IMR-90 (cell line): Measurements from ENCODE around the gene NENF. TPM values are rescaled to one million over a fixed set of nuclear protein-coding genes. Genes with fewer than 3 reads are reported as not detected.

Experiments
- ATAC-seq: fragments of 200-7000 bp; cut with Tn5 transposase; 2 replicates; pipeline ENCODE4 v1.9.1; 2020; ENCODE audit warnings: low read depth, mild to moderate bottlenecking, moderate library complexity
- BruUV-seq: library from RNA; stranded (reverse); fragments of 400-500 nt; replicated peaks from 2 replicates; lab custom pipeline; 2021; lab: Mats Ljungman, UMichigan
- CTCF ChIA-PET: fragments of 300-600 bp; formaldehyde crosslinking; extraction: SDS; loops from one replicate; lab custom pipeline; 2021; ENCODE audit warnings: antibody characterized with exemption; lab: Yijun Ruan, JAX
- POLR2A ChIA-PET: fragments of 300-600 bp; sonication (Branson Sonifier 250); formaldehyde crosslinking; loops from one replicate; lab custom pipeline; 2022; ENCODE audit warnings: antibody characterized with exemption; ENCODE audit not compliant: unreplicated experiment; lab: Charles Lee
- DNase-seq: peaks from one replicate; pipeline ENCODE4 v3.0.0; 2013
- H2AFZ ChIP-seq: replicated peaks from 2 replicates; pipeline ENCODE3; 2013; ENCODE audit warnings: low read length, mild to moderate bottlenecking; ENCODE audit not compliant: poor library complexity
- H2AK5ac ChIP-seq: 2 replicates; pipeline ENCODE4 v1.6.1; 2013; ENCODE audit warnings: low read depth, low read length, inconsistent platforms
- H2AK9ac ChIP-seq: replicated peaks from 2 replicates; pipeline ENCODE3; 2013; ENCODE audit warnings: mild to moderate bottlenecking, low read depth, low read length, moderate library complexity; ENCODE audit not compliant: poor library complexity
- H2BK120ac ChIP-seq: 2 replicates; pipeline ENCODE4 v1.6.1; 2013; ENCODE audit warnings: low read depth, low read length, inconsistent platforms
- H2BK15ac ChIP-seq: 3 replicates; pipeline ENCODE4 v1.6.1; 2013; ENCODE audit warnings: low read depth, low read length, inconsistent platforms
- H2BK20ac ChIP-seq: 2 replicates; pipeline ENCODE4 v1.6.1; 2013; ENCODE audit warnings: low read depth, mild to moderate bottlenecking, inconsistent platforms, low read length, moderate library complexity
- H2BK5ac ChIP-seq: 2 replicates; pipeline ENCODE4 v1.6.1; 2013; ENCODE audit warnings: mild to moderate bottlenecking, low read depth, low read length, inconsistent platforms; ENCODE audit not compliant: poor library complexity, severe bottlenecking
- H3K14ac ChIP-seq: replicated peaks from 2 replicates; pipeline ENCODE4 v1.6.1; 2013; ENCODE audit warnings: low read depth, low read length, inconsistent platforms
- H3K18ac ChIP-seq: 2 replicates; pipeline ENCODE4 v1.6.1; 2013; ENCODE audit warnings: low read depth, low read length, control low read depth
- H3K23ac ChIP-seq: 2 replicates; pipeline ENCODE4 v1.6.1; 2013; ENCODE audit warnings: low read depth, low read length, inconsistent platforms
- H3K27ac ChIP-seq: 2 replicates; pipeline ENCODE4 v1.5.1; 2013; ENCODE audit warnings: mild to moderate bottlenecking, control low read depth, low read length; ENCODE audit not compliant: insufficient read depth
- H3K27me3 ChIP-seq: 2 replicates; pipeline ENCODE4 v1.6.1; 2013; ENCODE audit warnings: low read length; ENCODE audit not compliant: control insufficient read depth, insufficient read depth
- H3K36me3 ChIP-seq: 2 replicates; pipeline ENCODE4 v1.6.1; 2013; ENCODE audit warnings: low read length, mixed read lengths; ENCODE audit not compliant: control insufficient read depth, insufficient read depth
- H3K4ac ChIP-seq: 2 replicates; pipeline ENCODE4 v1.6.1; 2013; ENCODE audit warnings: low read depth, low read length, inconsistent platforms
- H3K4me1 ChIP-seq: 2 replicates; pipeline ENCODE4 v1.6.1; 2013; ENCODE audit warnings: low read length, mixed read lengths; ENCODE audit not compliant: control insufficient read depth, insufficient read depth
- H3K4me2 ChIP-seq: 2 replicates; pipeline ENCODE4 v1.6.1; 2013; ENCODE audit warnings: low read depth, mild to moderate bottlenecking, control low read depth, low read length, moderate library complexity
- H3K4me3 ChIP-seq: 2 replicates; pipeline ENCODE4 v1.5.1; 2013; ENCODE audit warnings: low read depth, mild to moderate bottlenecking, control low read depth, low read length, moderate library complexity; ENCODE audit not compliant: insufficient read depth
- H3K56ac ChIP-seq: 2 replicates; pipeline ENCODE4 v1.6.1; 2013; ENCODE audit warnings: low read length, inconsistent platforms; ENCODE audit not compliant: insufficient read depth; ENCODE audit errors: extremely low read depth
- H3K79me1 ChIP-seq, 2 experiments: 2 replicates each; pipeline ENCODE4 v1.6.1; 2013; ENCODE audit warnings: low read length in 2 of 2, inconsistent platforms in 1 of 2, low read depth in 1 of 2
- H3K9ac ChIP-seq: 2 replicates; pipeline ENCODE4 v1.6.1; 2013; ENCODE audit warnings: low read depth, low read length, control low read depth
- H3K9me1 ChIP-seq: 2 replicates; pipeline ENCODE4 v1.6.1; 2013; ENCODE audit warnings: low read length, inconsistent platforms; ENCODE audit not compliant: insufficient read depth
- H3K9me3 ChIP-seq: 2 replicates; pipeline ENCODE4 v1.6.1; 2013; ENCODE audit warnings: low read length; ENCODE audit not compliant: control insufficient read depth, insufficient read depth
- H4K20me1 ChIP-seq: 2 replicates; pipeline ENCODE4 v1.6.1; 2013; ENCODE audit warnings: low read length, inconsistent platforms; ENCODE audit not compliant: insufficient read depth
- H4K5ac ChIP-seq: 2 replicates; pipeline ENCODE4 v1.6.1; 2013; ENCODE audit warnings: mild to moderate bottlenecking, low read depth, low read length, control low read depth
- H4K8ac ChIP-seq, 2 experiments: 2 replicates each; pipeline ENCODE4 v1.6.1; 2013; ENCODE audit warnings: low read depth in 2 of 2, low read length in 2 of 2, control low read depth in 1 of 2, inconsistent platforms in 1 of 2
- H4K91ac ChIP-seq: 2 replicates; pipeline ENCODE4 v1.6.1; 2013; ENCODE audit warnings: low read depth, low read length, inconsistent platforms; ENCODE audit not compliant: insufficient read depth
- BHLHE40 ChIP-seq: fragments of 150-350 bp; IDR thresholded peaks from 2 replicates; pipeline ENCODE4 v1.6.1; 2016; ENCODE audit warnings: mild to moderate bottlenecking, low read depth, low read length
- CEBPB ChIP-seq: IDR thresholded peaks from 2 replicates; pipeline ENCODE4 v1.6.1; 2012; ENCODE audit warnings: low read depth, low read length, improper control_type of control experiment
- CHD1 ChIP-seq: IDR thresholded peaks from 2 replicates; pipeline ENCODE4 v1.6.1; 2012; ENCODE audit warnings: low read depth, low read length, improper control_type of control experiment
- FOS ChIP-seq: fragments of 150-350 bp; IDR thresholded peaks from 2 replicates; pipeline ENCODE4 v1.6.1; 2016; ENCODE audit warnings: low read depth, low read length
- MAFK ChIP-seq: IDR thresholded peaks from 2 replicates; pipeline ENCODE4 v1.6.1; 2012; ENCODE audit warnings: low read depth, low read length, improper control_type of control experiment
- MAZ ChIP-seq: IDR thresholded peaks from 2 replicates; pipeline ENCODE4 v1.6.1; 2012; ENCODE audit warnings: low read depth, mild to moderate bottlenecking, low read length, improper control_type of control experiment, moderate library complexity, borderline replicate concordance
- NFE2L2 ChIP-seq: fragments of 150-350 bp; IDR thresholded peaks from 2 replicates; pipeline ENCODE4 v1.6.1; 2016; ENCODE audit warnings: low read depth, mild to moderate bottlenecking, low read length
- SMC3 ChIP-seq: fragments of 150-350 bp; IDR thresholded peaks from 2 replicates; pipeline ENCODE4 v1.6.1; 2016; ENCODE audit warnings: low read depth, mild to moderate bottlenecking, antibody characterized with exemption, low read length, moderate library complexity
- WGBS, 2 experiments: methylation state at CpG; one replicate each; pipeline versions ENCODE4 v1.1.5 to v1.1.7; 2013; ENCODE audit warnings: missing lambda C conversion rate in 2 of 2; ENCODE audit not compliant: insufficient read length in 1 of 2; ENCODE audit errors: extremely low coverage in 2 of 2; 5-methylcytosine and 5-hydroxymethylcytosine counted together
- dilution Hi-C: fragments of 300-500 bp; cut with HindIII; formaldehyde crosslinking; loops from one replicate; pipeline ENCODE4 v1.14.3; 2018; ENCODE audit warnings: low sequenced_read_pairs; ENCODE audit not compliant: unreplicated experiment
- in situ Hi-C: fragments of 300-500 bp; cut with MboI; formaldehyde crosslinking; loops from 3 replicates; pipeline ENCODE4 v1.14.3; 2019; ENCODE audit warnings: low sequenced_read_pairs, inconsistent platforms, mixed read lengths
- intact Hi-C: fragments of 100-400 bp; cut with micrococcal nuclease; formaldehyde crosslinking; loops from 2 replicates; pipeline ENCODE4 v1.10.0; 2022
- polyA plus RNA-seq, 3 experiments: library from polyadenylated mRNA; depleted of rRNA; stranded (reverse); fragments of >200 nt; gene quantifications; 2 replicates each; pipeline ENCODE4 v1.2.3, GENCODE V29; 2012; ENCODE audit warnings: low replicate concordance in 1 of 3
- total RNA-seq: library from RNA; depleted of rRNA; stranded (reverse); fragments of >200 nt; gene quantifications from 2 replicates; pipeline ENCODE4 v1.2.3, GENCODE V29; 2012
- TF ChIP-seq, protein P1 (sequence below): fragments of 150-350 bp; IDR thresholded peaks from 2 replicates; pipeline ENCODE4 v1.6.1; 2016; ENCODE audit warnings: low read depth, mild to moderate bottlenecking, low read length, moderate library complexity, borderline replicate concordance

Gene NENF
- total and polyA plus RNA-seq, 2 of the 4 experiments (the other 2 are of a cell fraction) = 16.0 to 40.4 TPM

DNA sequence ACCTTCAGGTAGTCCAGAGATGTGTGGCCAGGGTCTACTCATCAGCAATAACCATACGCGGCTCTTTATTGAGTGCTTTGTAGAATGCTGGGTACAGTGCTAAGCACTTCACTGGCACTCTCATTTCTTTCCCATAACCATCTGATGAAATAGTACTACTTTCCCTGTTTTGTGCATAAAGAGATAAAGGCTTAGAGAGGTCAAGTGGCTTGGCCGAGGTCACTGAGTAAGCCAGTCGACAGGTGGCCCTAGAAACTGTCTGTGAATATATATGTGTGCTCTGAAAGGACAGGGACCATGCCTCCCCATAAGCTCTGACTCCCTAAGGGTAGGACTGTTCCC, 52.8 kb downstream of the NENF start:
- TF ChIP-seq NFE2L2 (no peak), MAFK (no peak), FOS (no peak), MAZ (no peak), CHD1 (no peak), SMC3 (no peak), BHLHE40 (no peak), CEBPB (no peak)
- TF ChIP-seq, protein P1, sequence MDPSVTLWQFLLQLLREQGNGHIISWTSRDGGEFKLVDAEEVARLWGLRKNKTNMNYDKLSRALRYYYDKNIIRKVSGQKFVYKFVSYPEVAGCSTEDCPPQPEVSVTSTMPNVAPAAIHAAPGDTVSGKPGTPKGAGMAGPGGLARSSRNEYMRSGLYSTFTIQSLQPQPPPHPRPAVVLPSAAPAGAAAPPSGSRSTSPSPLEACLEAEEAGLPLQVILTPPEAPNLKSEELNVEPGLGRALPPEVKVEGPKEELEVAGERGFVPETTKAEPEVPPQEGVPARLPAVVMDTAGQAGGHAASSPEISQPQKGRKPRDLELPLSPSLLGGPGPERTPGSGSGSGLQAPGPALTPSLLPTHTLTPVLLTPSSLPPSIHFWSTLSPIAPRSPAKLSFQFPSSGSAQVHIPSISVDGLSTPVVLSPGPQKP = no peak
- H2AK9ac ChIP-seq = peak overlapping the region; percentile 57
- H3K56ac ChIP-seq = no peak overlapping the region
- H2BK120ac ChIP-seq = peak overlapping the region; percentile 66
- dilution Hi-C loops = no loop called here
- DNase-seq (no peak), ATAC-seq (no peak)
- peak overlapping the region; percentile 44 for H2BK5ac ChIP-seq
- H3K18ac ChIP-seq = no peak overlapping the region
- no peaks in the 10 kb centered on the region for H3K9me3 ChIP-seq
- in situ Hi-C loops = no loop called here
- H4K5ac ChIP-seq = no peak overlapping the region
- H3K9me1 ChIP-seq = peaks cover 28% of the 10 kb centered on the region
- H3K27ac ChIP-seq = no peak overlapping the region
- H2AK5ac ChIP-seq = peak overlapping the region; percentile 68
- H3K27me3 ChIP-seq = no peaks in the 10 kb centered on the region
- CTCF ChIA-PET = no interaction called here
- peak overlapping the region; percentile 86 for H3K4ac ChIP-seq
- peak overlapping the region; percentile 37; the same call in 1 of the 2 replicates for H2BK20ac ChIP-seq
- peak overlapping the region; percentile 15; the same call in 1 of the 3 replicates for H2BK15ac ChIP-seq
- BruUV-seq = no TSS peak
- no CpG with 5 or more reads among the region's 4 CpGs for WGBS, 2 experiments
- peaks cover 24% of the 10 kb centered on the region for H3K4me1 ChIP-seq
- no peak overlapping the region for H3K4me3 ChIP-seq
- peak overlapping the region; percentile 78 for H3K14ac ChIP-seq
- H3K36me3 ChIP-seq = no peaks in the 10 kb centered on the region
- H2AFZ ChIP-seq = peak overlapping the region; percentile 78
- H4K91ac ChIP-seq = no peak overlapping the region
- H3K23ac ChIP-seq = no peak overlapping the region
- H3K9ac ChIP-seq = no peak overlapping the region
- no peak overlapping the region for H3K4me2 ChIP-seq
- peaks cover 6% of the 10 kb centered on the region; the same call in 1 of the 2 replicates for H4K20me1 ChIP-seq
- intact Hi-C loops = no loop called here
- POLR2A ChIA-PET = no interaction called here
- H4K8ac ChIP-seq = peak overlapping the region in 1 of 2 experiments; percentile 53; a peak in 1 of 4 replicates
- H3K79me1 ChIP-seq = no peaks in the 10 kb centered on the region
